ENCODE measurements around the gene CEP131.

The CEP131 gene

GRCh38 chr17:81183807-81184206 is 39.0 kb downstream of the CEP131 start:
- Histone ChIP-seq H3K4me3 (ENCODE audit: extremely low read depth, insufficient read depth, low read length, poor library complexity, severe bottlenecking) (no peak overlapping the region), H3K9me3 (ENCODE audit: control insufficient read depth, low read length) (no peaks in the 10 kb centered on the region), H3K27ac (ENCODE audit: low read depth, low read length, severe bottlenecking) (no peak overlapping the region), H3K36me3 (ENCODE audit: control insufficient read depth, insufficient read depth, low read length) (no peaks in the 10 kb centered on the region), H3K4me1 (ENCODE audit: control insufficient read depth, insufficient read depth, low read length, poor library complexity, severe bottlenecking) (no peaks in the 10 kb centered on the region)
- 94 to 98% methylated on average over 8 to 11 of the region's 11 CpGs for WGBS, 2 experiments (ENCODE audit: insufficient coverage in 2 of 2)

- H3K9me3 ChIP-seq (ENCODE audit: control insufficient read depth, low read length), result no peaks in the 10 kb centered on the region
Observed at GRCh38 chr17:81183316-81183715, 39.4 kb downstream of the CEP131 start.

GRCh38 chr17:81182596-81182995 is 40.2 kb downstream of the CEP131 start:
- Histone ChIP-seq H3K4me1 (ENCODE audit: control insufficient read depth, insufficient read depth, low read length, poor library complexity, severe bottlenecking) (no peaks in the 10 kb centered on the region), H3K9me3 (ENCODE audit: control insufficient read depth, low read length) (no peaks in the 10 kb centered on the region), H3K4me3 (ENCODE audit: extremely low read depth, insufficient read depth, low read length, poor library complexity, severe bottlenecking) (no peak overlapping the region), H3K36me3 (ENCODE audit: control insufficient read depth, insufficient read depth, low read length) (no peaks in the 10 kb centered on the region), H3K27ac (ENCODE audit: low read depth, low read length, severe bottlenecking) (no peak overlapping the region)
- WGBS, 2 experiments (ENCODE audit: insufficient coverage in 2 of 2), result 92 to 95% methylated on average over 5 of the region's 5 CpGs

More at GRCh38 chr17:81183316-81183715, 39.4 kb downstream of the CEP131 start:
- WGBS, 2 experiments (ENCODE audit: insufficient coverage in 2 of 2), result 95 to 97% methylated on average over 9 to 10 of the region's 10 CpGs
- Histone ChIP-seq H3K4me1 (ENCODE audit: control insufficient read depth, insufficient read depth, low read length, poor library complexity, severe bottlenecking) (no peaks in the 10 kb centered on the region), H3K27ac (ENCODE audit: low read depth, low read length, severe bottlenecking) (no peak overlapping the region), H3K36me3 (ENCODE audit: control insufficient read depth, insufficient read depth, low read length) (no peaks in the 10 kb centered on the region), H3K4me3 (ENCODE audit: extremely low read depth, insufficient read depth, low read length, poor library complexity, severe bottlenecking) (no peak overlapping the region)

GRCh38 chr17:81181811-81182185 is 41.0 kb downstream of the CEP131 start:
- H3K36me3 ChIP-seq (ENCODE audit: control insufficient read depth, insufficient read depth, low read length), result no peaks in the 10 kb centered on the region
- no peak overlapping the region for H3K4me3 ChIP-seq (ENCODE audit: extremely low read depth, insufficient read depth, low read length, poor library complexity, severe bottlenecking)
- H3K27ac ChIP-seq (ENCODE audit: low read depth, low read length, severe bottlenecking), result no peak overlapping the region
- WGBS, 2 experiments (ENCODE audit: insufficient coverage in 2 of 2), result 94 to 95% methylated on average over 17 to 18 of the region's 19 CpGs
- no peaks in the 10 kb centered on the region for H3K4me1 ChIP-seq (ENCODE audit: control insufficient read depth, insufficient read depth, low read length, poor library complexity, severe bottlenecking)
- no peaks in the 10 kb centered on the region for H3K9me3 ChIP-seq (ENCODE audit: control insufficient read depth, low read length)

GRCh38 chr17:81180836-81181810 is 41.6 kb downstream of the CEP131 start:
- Histone ChIP-seq H3K4me1 (ENCODE audit: control insufficient read depth, insufficient read depth, low read length, poor library complexity, severe bottlenecking) (no peaks in the 10 kb centered on the region), H3K27ac (ENCODE audit: low read depth, low read length, severe bottlenecking) (no peak overlapping the region), H3K36me3 (ENCODE audit: control insufficient read depth, insufficient read depth, low read length) (no peaks in the 10 kb centered on the region), H3K4me3 (ENCODE audit: extremely low read depth, insufficient read depth, low read length, poor library complexity, severe bottlenecking) (no peak overlapping the region), H3K9me3 (ENCODE audit: control insufficient read depth, low read length) (no peaks in the 10 kb centered on the region)
- WGBS, 2 experiments (ENCODE audit: insufficient coverage in 2 of 2), result 93 to 98% methylated on average over 36 to 44 of the region's 49 CpGs

GRCh38 chr17:81179861-81180260 is 42.9 kb downstream of the CEP131 start:
- no peak overlapping the region for H3K4me3 ChIP-seq (ENCODE audit: extremely low read depth, insufficient read depth, low read length, poor library complexity, severe bottlenecking)
- WGBS, 2 experiments (ENCODE audit: insufficient coverage in 2 of 2), result 88 to 93% methylated on average over 12 of the region's 12 CpGs
- no peaks in the 10 kb centered on the region for H3K36me3 ChIP-seq (ENCODE audit: control insufficient read depth, insufficient read depth, low read length)
- H3K9me3 ChIP-seq (ENCODE audit: control insufficient read depth, low read length), result peaks cover 12% of the 10 kb centered on the region
- H3K4me1 ChIP-seq (ENCODE audit: control insufficient read depth, insufficient read depth, low read length, poor library complexity, severe bottlenecking), result no peaks in the 10 kb centered on the region
- H3K27ac ChIP-seq (ENCODE audit: low read depth, low read length, severe bottlenecking), result no peak overlapping the region

- Histone ChIP-seq H3K27ac (ENCODE audit: low read depth, low read length, severe bottlenecking) (no peak overlapping the region), H3K36me3 (ENCODE audit: control insufficient read depth, insufficient read depth, low read length) (no peaks in the 10 kb centered on the region), H3K9me3 (ENCODE audit: control insufficient read depth, low read length) (peaks cover 13% of the 10 kb centered on the region), H3K4me1 (ENCODE audit: control insufficient read depth, insufficient read depth, low read length, poor library complexity, severe bottlenecking) (no peaks in the 10 kb centered on the region), H3K4me3 (ENCODE audit: extremely low read depth, insufficient read depth, low read length, poor library complexity, severe bottlenecking) (no peak overlapping the region)
- 96 to 97% methylated on average over 4 to 7 of the region's 9 CpGs for WGBS, 2 experiments (ENCODE audit: insufficient coverage in 2 of 2)
Observed at GRCh38 chr17:81179220-81179619, 43.5 kb downstream of the CEP131 start.

GRCh38 chr17:81178136-81179091 is 44.4 kb downstream of the CEP131 start:
- peaks cover 13% of the 10 kb centered on the region for H3K9me3 ChIP-seq (ENCODE audit: control insufficient read depth, low read length)
- no peak overlapping the region for H3K4me3 ChIP-seq (ENCODE audit: extremely low read depth, insufficient read depth, low read length, poor library complexity, severe bottlenecking)
- 88 to 89% methylated on average over 15 to 21 of the region's 25 CpGs for WGBS, 2 experiments (ENCODE audit: insufficient coverage in 2 of 2)
- H3K4me1 ChIP-seq (ENCODE audit: control insufficient read depth, insufficient read depth, low read length, poor library complexity, severe bottlenecking), result no peaks in the 10 kb centered on the region
- no peak overlapping the region for H3K27ac ChIP-seq (ENCODE audit: low read depth, low read length, severe bottlenecking)
- H3K36me3 ChIP-seq (ENCODE audit: control insufficient read depth, insufficient read depth, low read length), result no peaks in the 10 kb centered on the region

GRCh38 chr17:81176666-81177065 is 46.1 kb downstream of the CEP131 start:
- Histone ChIP-seq H3K9me3 (ENCODE audit: control insufficient read depth, low read length) (peaks cover 13% of the 10 kb centered on the region), H3K4me1 (ENCODE audit: control insufficient read depth, insufficient read depth, low read length, poor library complexity, severe bottlenecking) (no peaks in the 10 kb centered on the region), H3K27ac (ENCODE audit: low read depth, low read length, severe bottlenecking) (no peak overlapping the region), H3K36me3 (ENCODE audit: control insufficient read depth, insufficient read depth, low read length) (no peaks in the 10 kb centered on the region), H3K4me3 (ENCODE audit: extremely low read depth, insufficient read depth, low read length, poor library complexity, severe bottlenecking) (no peak overlapping the region)
- 97 to 100% methylated on average over 6 of the region's 7 CpGs for WGBS, 2 experiments (ENCODE audit: insufficient coverage in 2 of 2)

GRCh38 chr17:81173762-81174155 is 49.0 kb downstream of the CEP131 start:
- H3K27ac ChIP-seq (ENCODE audit: low read depth, low read length, severe bottlenecking), result no peak overlapping the region
- H3K4me1 ChIP-seq (ENCODE audit: control insufficient read depth, insufficient read depth, low read length, poor library complexity, severe bottlenecking), result no peaks in the 10 kb centered on the region
- no peak overlapping the region for H3K4me3 ChIP-seq (ENCODE audit: extremely low read depth, insufficient read depth, low read length, poor library complexity, severe bottlenecking)
- H3K36me3 ChIP-seq (ENCODE audit: control insufficient read depth, insufficient read depth, low read length), result no peaks in the 10 kb centered on the region
- peaks cover 13% of the 10 kb centered on the region for H3K9me3 ChIP-seq (ENCODE audit: control insufficient read depth, low read length)
- WGBS, 2 experiments (ENCODE audit: insufficient coverage in 2 of 2), result 71 to 100% methylated on average over 1 of the region's 1 CpG
